ENCODE results near the gene COLGALT1. TPM values are rescaled to one million over a fixed set of nuclear protein-coding genes. Genes with fewer than 3 reads are reported as not detected.
"Not testable (repeated sequence)": the region's sequence is repeated elsewhere in the genome, so short reads cannot be mapped to it uniquely, and the experiment has no call there.

The COLGALT1 gene
- 10 to 100 TPM; 69.1 to 86.7 TPM for total RNA-seq
- long read RNA-seq, donor 1, transcript COLGALT1-201 (12 exons, 3,704 nt), result major isoform, 19 of 48 reads
- long read RNA-seq, donor 1, transcript COLGALT1-202 (2 exons, 2,941 nt), result minor isoform, 6 of 48 reads
- long read RNA-seq, donor 1, partial matches to known transcripts, result 12 of 48 reads
- long read RNA-seq, donor 1, other reads (novel, unspliced or antisense), result 11 of 48 reads
- long read RNA-seq, donor 2, transcript COLGALT1-202 (2 exons, 2,941 nt), result major isoform, 16 of 52 reads
- long read RNA-seq, donor 2, partial matches to known transcripts, result 34 of 52 reads
- long read RNA-seq, donor 2, other reads (novel, unspliced or antisense), result 0 of 52 reads

GRCh38 chr19:17555480-17555928 lies at the start of gene COLGALT1:
Gene COLGALT1 (plus strand): TSS chr19:17555649. CDS start chr19:17555714, 65 bp downstream.
- intact Hi-C loops (cut with DNase I), result no loop called here
- DNase-seq (ENCODE audit: low spot score), result peak; percentile 100

GRCh38 chr19:17506745-17507144 lies 48.7 kb upstream of the COLGALT1 start:
- intact Hi-C loops (cut with DNase I), result no loop called here
- DNase-seq (ENCODE audit: low spot score), result no peak

GRCh38 chr19:17508558-17508933 lies 46.9 kb upstream of the COLGALT1 start:
- intact Hi-C loops (cut with DNase I); DNase-seq (ENCODE audit: low spot score): not testable (repeated sequence)

- DNase-seq (ENCODE audit: low spot score), result no peak
These were observed 45.0 kb upstream of the COLGALT1 start for GRCh38 chr19:17510220-17510993.

GRCh38 chr19:17511724-17512573 lies 43.5 kb upstream of the COLGALT1 start:
- DNase-seq (ENCODE audit: low spot score), result peak; percentile 96
- intact Hi-C loops (cut with DNase I), result no loop called here

More at GRCh38 chr19:17510220-17510993, 45.0 kb upstream of the COLGALT1 start:
- intact Hi-C loops (cut with DNase I), result no loop called here

- DNase-seq (ENCODE audit: low spot score), result no peak
- intact Hi-C loops (cut with DNase I), result no loop called here
These were observed 42.9 kb upstream of the COLGALT1 start for GRCh38 chr19:17512574-17512939.

- no peak for DNase-seq (ENCODE audit: low spot score)
- intact Hi-C loops (cut with DNase I), result no loop called here
These were observed 39.9 kb upstream of the COLGALT1 start for GRCh38 chr19:17515408-17516149.

- no peak for DNase-seq (ENCODE audit: low spot score)
- intact Hi-C loops (cut with DNase I), result no loop called here
These were observed 37.6 kb upstream of the COLGALT1 start for GRCh38 chr19:17517898-17518297.

GRCh38 chr19:17518654-17519053 lies 36.8 kb upstream of the COLGALT1 start:
- DNase-seq (ENCODE audit: low spot score); intact Hi-C loops (cut with DNase I): not testable (repeated sequence)

GRCh38 chr19:17519967-17520366 lies 35.5 kb upstream of the COLGALT1 start:
- intact Hi-C loops (cut with DNase I), result no loop called here
- DNase-seq (ENCODE audit: low spot score), result no peak

- DNase-seq (ENCODE audit: low spot score), result no peak
- intact Hi-C loops (cut with DNase I), result no loop called here
These were observed 34.6 kb upstream of the COLGALT1 start for GRCh38 chr19:17520865-17521264.

GRCh38 chr19:17522988-17523872 lies 32.2 kb upstream of the COLGALT1 start:
- peak; percentile 91 for DNase-seq (ENCODE audit: low spot score)
- intact Hi-C loops (cut with DNase I), result no loop called here

- no peak for DNase-seq (ENCODE audit: low spot score)
- intact Hi-C loops (cut with DNase I), result no loop called here
These were observed 30.8 kb upstream of the COLGALT1 start for GRCh38 chr19:17524651-17525050.

- no peak for DNase-seq (ENCODE audit: low spot score)
- intact Hi-C loops (cut with DNase I), result no loop called here
These were observed 30.3 kb upstream of the COLGALT1 start for GRCh38 chr19:17525141-17525540.

GRCh38 chr19:17526922-17527321 lies 28.5 kb upstream of the COLGALT1 start:
- intact Hi-C loops (cut with DNase I), result no loop called here
- DNase-seq (ENCODE audit: low spot score), result no peak

GRCh38 chr19:17527326-17527725 lies 28.1 kb upstream of the COLGALT1 start:
- intact Hi-C loops (cut with DNase I), result no loop called here
- no peak for DNase-seq (ENCODE audit: low spot score)

- no peak for DNase-seq (ENCODE audit: low spot score)
- intact Hi-C loops (cut with DNase I), result no loop called here
These were observed 26.8 kb upstream of the COLGALT1 start for GRCh38 chr19:17528610-17529009.

Measured in posterior vena cava (tissue), 2 donors.